Measurements from ENCODE around the gene ATG4B. TPM values are rescaled to one million over a fixed set of nuclear protein-coding genes. Genes with fewer than 3 reads are reported as not detected.

The ATG4B gene
- total RNA-seq, 1 donor from 2014 or later, result 117 TPM

DNA sequence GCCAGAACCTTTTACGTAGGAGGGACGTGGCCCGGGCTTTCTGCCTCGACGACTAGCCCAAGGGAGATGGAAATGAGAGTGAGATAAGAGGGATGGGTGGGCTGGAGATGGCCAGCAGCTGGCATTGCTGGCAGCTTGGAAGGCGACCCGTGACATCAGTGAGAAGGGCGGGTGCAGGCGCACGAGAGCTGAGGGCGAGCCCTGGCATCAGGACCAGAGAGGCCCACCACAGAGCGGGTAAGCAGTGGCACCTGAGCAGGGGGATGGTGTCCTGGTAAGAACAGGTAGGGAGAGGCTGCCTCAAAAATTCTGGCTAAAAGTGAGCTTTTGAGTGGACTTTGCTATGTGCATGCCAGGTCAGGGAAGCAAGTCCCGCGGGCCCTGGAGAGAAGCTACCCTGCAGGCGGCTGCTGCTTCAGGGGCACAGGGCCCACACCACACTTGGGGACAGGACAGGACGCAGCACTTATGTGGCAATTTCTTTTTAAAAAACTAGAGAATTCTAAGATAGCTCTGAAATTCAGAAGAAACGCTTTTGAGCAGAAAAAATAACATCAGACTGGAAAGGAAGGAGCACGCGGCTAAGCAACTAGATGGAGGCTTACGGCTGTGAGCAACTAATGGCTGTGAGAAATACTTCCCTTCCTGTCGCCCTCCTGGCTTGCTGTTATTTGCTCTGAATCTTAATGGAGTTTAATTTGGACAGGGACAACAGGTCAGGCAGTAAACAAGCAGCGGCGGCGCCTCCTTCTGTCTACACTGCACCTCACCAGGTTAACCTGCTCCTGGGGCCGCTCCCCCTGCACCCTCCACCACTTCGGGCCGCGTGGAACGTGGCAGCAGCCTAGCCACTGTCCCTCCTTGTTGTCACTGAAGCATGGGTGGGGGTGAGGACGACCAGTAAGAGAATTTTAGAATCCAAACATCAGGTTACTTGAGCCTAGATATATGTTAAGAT, 21.0 kb upstream of the ATG4B start:
- DNase-seq (ENCODE audit: low spot score), result no peak
- H3K36me3 Mint-ChIP-seq (ENCODE audit: low read depth), result peaks cover 51% of the 10 kb centered on the region
- peaks cover 34% of the 10 kb centered on the region for H3K4me1 Mint-ChIP-seq (ENCODE audit: low read depth)
- intact Hi-C loops (cut with micrococcal nuclease), result loop anchor here (2.0 kb wide), 1 partner anchor 20 kb away; the partner anchor contains the start of genes ATG4B and THAP4
- H3K9me3 Mint-ChIP-seq, result peaks cover 7% of the 10 kb centered on the region
- peak overlapping the region; percentile 6 for H3K4me3 Mint-ChIP-seq (ENCODE audit: low read depth)
- no peaks in the 10 kb centered on the region for H3K27me3 Mint-ChIP-seq (ENCODE audit: low read depth)
- H3K27ac Mint-ChIP-seq, result peak overlapping the region; percentile 44

DNA sequence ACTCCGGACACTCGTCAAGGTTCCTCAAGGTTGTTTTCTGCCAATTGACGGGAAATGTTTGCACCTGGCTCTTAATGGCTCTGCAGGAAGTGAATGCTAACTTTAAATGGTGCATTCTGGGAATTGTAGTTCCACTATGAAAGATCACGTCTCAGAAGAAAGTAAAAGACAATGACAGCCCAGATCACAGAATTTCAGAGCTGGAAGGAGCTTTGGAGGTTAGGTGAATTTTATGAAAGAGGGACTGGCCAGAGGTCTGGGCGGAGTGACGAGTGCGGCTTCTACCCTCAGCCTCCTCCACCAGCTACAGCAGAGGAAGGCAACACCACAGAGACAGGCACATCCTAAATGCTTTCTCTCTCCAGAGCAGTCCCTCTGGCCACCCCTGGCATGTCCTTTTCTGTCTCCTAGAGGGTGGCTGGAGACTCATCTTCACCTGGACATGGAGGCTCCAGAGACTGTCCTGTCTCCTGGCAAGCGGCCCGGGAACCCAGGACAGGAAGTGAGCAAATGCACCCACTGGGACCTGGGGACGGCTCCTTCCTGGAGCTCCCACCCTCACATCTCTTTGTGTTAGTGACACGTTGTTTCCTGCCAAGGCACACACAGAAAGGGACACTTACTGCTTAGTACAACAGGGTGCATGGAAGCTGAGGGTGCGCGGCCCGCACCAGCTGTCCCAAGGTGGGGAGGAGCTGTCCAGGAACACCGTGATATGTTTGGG, 19.9 kb upstream of the ATG4B start:
- H3K4me3 Mint-ChIP-seq (ENCODE audit: low read depth), result peak overlapping the region; percentile 92
- H3K9me3 Mint-ChIP-seq, result peaks cover 7% of the 10 kb centered on the region
- peak; percentile 28 for DNase-seq (ENCODE audit: low spot score)
- intact Hi-C loops (cut with micrococcal nuclease), result loop anchor here (2.0 kb wide), 1 partner anchor 19 kb away; the partner anchor contains the start of genes ATG4B and THAP4
- peak overlapping the region; percentile 99 for H3K27ac Mint-ChIP-seq
- no peaks in the 10 kb centered on the region for H3K27me3 Mint-ChIP-seq (ENCODE audit: low read depth)
- H3K36me3 Mint-ChIP-seq (ENCODE audit: low read depth), result peaks cover 51% of the 10 kb centered on the region
- peaks cover 34% of the 10 kb centered on the region for H3K4me1 Mint-ChIP-seq (ENCODE audit: low read depth)

DNA sequence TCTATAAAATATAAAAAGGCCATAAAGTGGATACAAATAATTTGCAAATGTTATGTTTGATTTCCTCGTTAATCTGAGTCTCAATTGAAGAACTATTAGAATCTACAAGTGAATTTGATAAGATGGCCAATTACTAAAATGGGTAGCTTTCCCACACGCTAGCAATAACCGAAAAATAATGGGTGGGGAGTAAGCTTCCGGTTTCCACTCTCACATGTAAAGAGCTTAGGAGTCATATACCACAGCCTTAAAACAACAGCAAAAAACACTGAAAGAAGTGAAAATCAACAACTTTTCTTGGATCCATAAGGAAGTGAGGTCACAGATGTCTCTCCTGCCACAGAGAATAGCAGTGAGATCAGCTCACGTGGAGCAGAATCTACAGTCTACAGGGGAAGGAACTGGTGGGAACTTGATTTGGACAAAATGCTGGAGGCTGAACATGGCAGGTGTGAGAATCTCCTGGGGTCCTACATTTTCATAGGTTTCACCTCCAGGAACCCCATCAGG, 19.1 kb upstream of the ATG4B start:
- intact Hi-C loops (cut with micrococcal nuclease), result no loop called here
- Mint-ChIP-seq H3K9me3 (peaks cover 7% of the 10 kb centered on the region), H3K27me3 (ENCODE audit: low read depth) (no peaks in the 10 kb centered on the region), H3K4me1 (ENCODE audit: low read depth) (peaks cover 34% of the 10 kb centered on the region), H3K27ac (peak overlapping the region; percentile 81), H3K4me3 (ENCODE audit: low read depth) (no peak overlapping the region), H3K36me3 (ENCODE audit: low read depth) (peaks cover 53% of the 10 kb centered on the region)
- DNase-seq (ENCODE audit: low spot score), result no peak

- Mint-ChIP-seq H3K27ac (peak overlapping the region; percentile 81), H3K4me3 (ENCODE audit: low read depth) (no peak overlapping the region), H3K36me3 (ENCODE audit: low read depth) (peaks cover 58% of the 10 kb centered on the region), H3K27me3 (ENCODE audit: low read depth) (no peaks in the 10 kb centered on the region), H3K9me3 (peaks cover 7% of the 10 kb centered on the region), H3K4me1 (ENCODE audit: low read depth) (peaks cover 34% of the 10 kb centered on the region)
- intact Hi-C loops (cut with micrococcal nuclease), result no loop called here
- DNase-seq (ENCODE audit: low spot score), result no peak
These were observed 18.7 kb upstream of the ATG4B start for GRCh38 chr2:241618829-241619228.

- H3K9me3 Mint-ChIP-seq, result peaks cover 7% of the 10 kb centered on the region
- DNase-seq (ENCODE audit: low spot score), result no peak
- intact Hi-C loops (cut with micrococcal nuclease), result no loop called here
- H3K4me1 Mint-ChIP-seq (ENCODE audit: low read depth), result peaks cover 34% of the 10 kb centered on the region
- no peak overlapping the region for H3K4me3 Mint-ChIP-seq (ENCODE audit: low read depth)
- H3K36me3 Mint-ChIP-seq (ENCODE audit: low read depth), result peaks cover 60% of the 10 kb centered on the region
- H3K27me3 Mint-ChIP-seq (ENCODE audit: low read depth), result no peaks in the 10 kb centered on the region
- peak overlapping the region; percentile 80 for H3K27ac Mint-ChIP-seq
These were observed 17.7 kb upstream of the ATG4B start for GRCh38 chr2:241619597-241620418.

DNA sequence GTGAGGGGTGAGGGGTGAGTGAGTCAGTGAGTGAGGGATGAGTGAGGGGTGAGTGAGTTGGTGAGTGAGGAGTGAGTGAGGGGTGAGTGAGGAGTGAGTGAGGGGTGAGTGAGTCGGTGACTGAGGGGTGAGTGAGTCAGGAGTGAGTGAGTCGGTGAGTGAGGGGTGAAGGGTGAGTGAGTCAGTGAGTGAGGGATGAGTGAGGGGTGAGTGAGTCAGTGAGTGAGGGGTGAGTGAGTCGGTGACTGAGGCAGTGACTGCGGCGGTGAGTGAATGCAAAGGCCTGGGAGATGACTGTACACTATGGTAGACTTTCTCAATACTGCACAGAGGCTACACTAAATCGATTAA, 17.1 kb upstream of the ATG4B start:
- Mint-ChIP-seq H3K4me1 (ENCODE audit: low read depth) (peaks cover 34% of the 10 kb centered on the region), H3K36me3 (ENCODE audit: low read depth) (peaks cover 59% of the 10 kb centered on the region), H3K27me3 (ENCODE audit: low read depth) (no peaks in the 10 kb centered on the region), H3K27ac (peak overlapping the region; percentile 80), H3K4me3 (ENCODE audit: low read depth) (no peak overlapping the region), H3K9me3 (peaks cover 7% of the 10 kb centered on the region)
- DNase-seq (ENCODE audit: low spot score), result no peak
- intact Hi-C loops (cut with micrococcal nuclease), result no loop called here

DNA sequence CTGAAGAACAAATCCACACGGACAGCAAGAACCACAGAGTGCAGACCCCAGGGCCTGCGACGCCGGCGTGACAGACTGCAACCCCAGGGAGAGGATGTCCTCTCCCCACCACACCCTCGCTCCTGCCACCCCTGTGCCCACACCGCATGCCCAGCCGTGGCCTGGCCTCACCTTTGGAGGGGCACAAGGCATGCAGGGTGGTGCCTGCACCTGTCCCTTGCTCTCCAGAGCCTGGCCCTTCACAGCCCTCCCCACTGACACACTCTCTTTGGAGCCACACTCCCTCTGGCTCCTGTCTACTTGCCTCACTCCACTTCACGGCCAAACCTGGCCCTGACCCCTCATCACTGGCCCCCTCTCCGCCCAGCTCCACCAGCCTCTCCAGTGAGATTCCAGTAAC, 9.8 kb upstream of the ATG4B start:
- intact Hi-C loops (cut with micrococcal nuclease), result no loop called here
- no peak overlapping the region for H3K4me3 Mint-ChIP-seq (ENCODE audit: low read depth)
- no peaks in the 10 kb centered on the region for H3K27me3 Mint-ChIP-seq (ENCODE audit: low read depth)
- H3K4me1 Mint-ChIP-seq (ENCODE audit: low read depth), result peaks cover 6% of the 10 kb centered on the region
- peaks cover 39% of the 10 kb centered on the region for H3K36me3 Mint-ChIP-seq (ENCODE audit: low read depth)
- H3K9me3 Mint-ChIP-seq, result no peaks in the 10 kb centered on the region
- DNase-seq (ENCODE audit: low spot score), result no peak
- no peak overlapping the region for H3K27ac Mint-ChIP-seq

DNA sequence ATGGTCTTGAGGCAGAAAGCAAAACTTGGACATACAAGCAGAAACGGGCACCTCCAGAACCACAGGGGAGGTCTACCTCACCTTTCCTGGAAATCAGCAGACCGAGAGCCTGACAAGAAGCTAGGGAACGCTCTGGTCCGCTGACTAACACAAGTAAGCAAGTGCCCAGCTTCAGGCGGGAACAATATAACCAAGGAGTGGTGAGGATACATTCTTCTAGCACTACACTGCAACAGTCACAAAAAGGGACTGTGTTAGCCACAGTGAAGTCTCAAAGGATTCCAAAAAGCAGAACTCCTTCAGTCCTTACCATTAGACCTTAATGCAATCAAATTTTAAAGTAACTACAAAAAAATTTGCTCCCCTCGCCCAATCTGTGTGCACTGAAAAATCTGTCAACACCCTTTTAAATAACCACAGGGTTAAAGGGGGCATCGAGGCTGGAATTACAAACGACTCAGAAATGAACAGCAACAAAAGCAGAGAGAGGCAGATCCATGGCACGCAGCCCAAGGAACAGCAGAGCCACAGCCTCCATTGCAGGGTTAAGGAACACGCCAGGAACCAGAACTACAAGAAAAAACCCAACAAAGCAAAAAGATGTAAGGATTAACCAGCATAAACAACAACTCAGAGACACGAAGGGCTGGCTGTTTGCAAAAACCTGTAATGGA, 7.6 kb upstream of the ATG4B start:
- Mint-ChIP-seq H3K27me3 (ENCODE audit: low read depth) (no peaks in the 10 kb centered on the region), H3K9me3 (no peaks in the 10 kb centered on the region), H3K36me3 (ENCODE audit: low read depth) (peaks cover 44% of the 10 kb centered on the region), H3K4me3 (ENCODE audit: low read depth) (no peak overlapping the region), H3K27ac (no peak overlapping the region), H3K4me1 (ENCODE audit: low read depth) (peaks cover 10% of the 10 kb centered on the region)
- intact Hi-C loops (cut with micrococcal nuclease), result loop anchor here (10.0 kb wide), 1 partner anchor 475 kb away; the partner anchor contains the start of gene PPP1R7
- DNase-seq (ENCODE audit: low spot score), result no peak

DNA sequence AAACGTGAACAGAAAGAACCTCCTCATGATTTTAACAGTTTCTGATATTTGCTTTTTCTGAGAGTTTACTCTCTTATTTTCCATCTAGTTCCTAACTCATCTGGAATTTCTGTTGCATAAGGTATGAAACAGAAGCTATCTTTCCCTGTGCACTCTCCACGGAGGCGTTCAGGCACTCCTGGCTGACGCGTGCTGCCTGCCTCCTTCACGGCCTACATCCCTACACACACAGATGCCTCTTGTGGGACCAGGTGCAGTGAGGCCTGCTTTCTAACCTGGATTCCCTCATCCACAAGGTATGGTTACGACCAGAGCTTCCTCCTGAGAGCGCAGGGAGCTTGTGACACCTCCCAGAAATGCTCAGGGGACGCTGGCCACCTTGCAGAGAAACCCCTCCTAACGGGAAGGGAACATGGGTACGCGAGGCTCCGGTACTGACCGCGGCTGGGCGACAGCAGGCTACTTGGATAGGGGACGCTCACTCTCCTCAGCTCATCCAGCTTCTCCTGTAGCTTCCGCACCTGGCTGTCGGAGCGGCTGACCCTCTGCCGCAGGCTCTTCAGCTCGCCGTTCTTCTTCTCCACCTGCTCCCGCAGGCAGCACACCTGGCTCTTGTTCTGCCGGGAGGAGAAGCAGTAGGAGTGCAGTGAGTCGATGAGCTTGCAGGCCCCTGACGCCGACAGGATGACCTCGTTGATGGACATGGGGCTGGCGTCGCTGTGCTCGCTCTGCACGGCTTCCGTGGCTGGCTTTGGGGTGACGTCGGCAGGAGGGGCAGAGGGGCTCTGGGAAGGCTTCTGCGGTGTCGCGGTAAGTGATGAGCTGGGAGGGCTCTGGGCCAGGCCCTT, 4.8 kb upstream of the ATG4B start:
- peaks cover 14% of the 10 kb centered on the region for H3K4me1 Mint-ChIP-seq (ENCODE audit: low read depth)
- no peaks in the 10 kb centered on the region for H3K27me3 Mint-ChIP-seq (ENCODE audit: low read depth)
- no peak for DNase-seq (ENCODE audit: low spot score)
- H3K27ac Mint-ChIP-seq, result no peak overlapping the region
- peaks cover 51% of the 10 kb centered on the region for H3K36me3 Mint-ChIP-seq (ENCODE audit: low read depth)
- intact Hi-C loops (cut with micrococcal nuclease), result loop anchor here (10.0 kb wide), 1 partner anchor 478 kb away; the partner anchor contains the start of gene PPP1R7
- no peaks in the 10 kb centered on the region for H3K9me3 Mint-ChIP-seq
- H3K4me3 Mint-ChIP-seq (ENCODE audit: low read depth), result no peak overlapping the region

- Mint-ChIP-seq H3K27ac (no peak overlapping the region), H3K4me1 (ENCODE audit: low read depth) (peaks cover 19% of the 10 kb centered on the region), H3K36me3 (ENCODE audit: low read depth) (peaks cover 47% of the 10 kb centered on the region), H3K9me3 (no peaks in the 10 kb centered on the region), H3K27me3 (ENCODE audit: low read depth) (no peaks in the 10 kb centered on the region), H3K4me3 (ENCODE audit: low read depth) (no peak overlapping the region)
- intact Hi-C loops (cut with micrococcal nuclease), result loop anchor here (10.0 kb wide), 1 partner anchor 479 kb away; the partner anchor contains the start of gene PPP1R7
- no peak for DNase-seq (ENCODE audit: low spot score)
These were observed 3.9 kb upstream of the ATG4B start for GRCh38 chr2:241633561-241633960.

- Mint-ChIP-seq H3K4me1 (ENCODE audit: low read depth) (peaks cover 31% of the 10 kb centered on the region), H3K4me3 (ENCODE audit: low read depth) (peak overlapping the region; percentile 81), H3K36me3 (ENCODE audit: low read depth) (peaks cover 60% of the 10 kb centered on the region), H3K27me3 (ENCODE audit: low read depth) (no peaks in the 10 kb centered on the region), H3K27ac (peak overlapping the region; percentile 68), H3K9me3 (no peaks in the 10 kb centered on the region)
- intact Hi-C loops (cut with micrococcal nuclease), result loop anchor here (2.0 to 10.0 kb wide), 5 partner anchors 19 to 481 kb away; partner anchors contain the start of genes D2HGDH, DTYMK, PPP1R7 and STK25
- no peak for DNase-seq (ENCODE audit: low spot score)
These were observed 1.7 kb upstream of the ATG4B start for GRCh38 chr2:241635756-241636155.
